AG10803 (cell line): ENCODE measurements around the gene DNAJC8.

Source experiments
- DNase-seq: peaks from one replicate; pipeline ENCODE4 v3.0.0; 2010; ENCODE audit warnings: low read depth
- H3K4me3 ChIP-seq: 2 replicates; pipeline ENCODE4 v1.5.1; 2011; ENCODE audit warnings: mild to moderate bottlenecking, low read length, control low read depth
- TF ChIP-seq, protein P1 (sequence below): conservative IDR thresholded peaks from 2 replicates; pipeline ENCODE4 v1.5.1; 2011; ENCODE audit warnings: mild to moderate bottlenecking, low read length, control low read depth, inconsistent platforms

Gene DNAJC8

DNA sequence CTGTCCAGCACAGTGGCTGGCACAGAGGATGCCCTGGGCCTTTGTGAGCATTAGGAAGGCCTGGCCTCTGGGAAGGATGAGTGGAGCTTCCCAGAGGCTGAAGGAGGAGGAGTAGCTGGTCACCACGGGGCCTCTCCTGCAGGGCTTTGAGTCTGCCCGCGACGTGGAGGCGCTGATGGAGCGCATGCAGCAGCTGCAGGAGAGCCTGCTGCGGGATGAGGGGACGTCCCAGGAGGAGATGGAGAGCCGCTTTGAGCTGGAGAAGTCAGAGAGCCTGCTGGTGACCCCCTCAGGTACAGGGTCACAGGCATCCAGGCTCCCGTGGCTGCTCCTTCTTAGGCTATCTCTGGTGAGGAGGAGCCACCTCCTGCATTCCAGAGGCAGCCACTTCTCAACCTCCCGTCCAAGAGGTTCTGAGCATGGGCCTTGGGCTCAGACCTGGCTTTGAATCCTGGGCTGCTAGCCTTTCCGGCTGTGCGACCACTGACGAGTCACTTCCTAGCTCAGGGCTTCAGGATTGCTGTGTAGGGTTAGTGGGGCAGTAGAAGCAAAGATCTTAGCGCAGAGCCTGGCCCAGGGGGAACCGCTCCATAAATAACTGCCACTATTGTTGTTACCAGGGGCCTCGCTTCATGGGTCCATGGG is 40.5 kb upstream of the DNAJC8 start:
- H3K4me3 ChIP-seq = no peak overlapping the region
- DNase-seq = no peak
- TF ChIP-seq, protein P1, sequence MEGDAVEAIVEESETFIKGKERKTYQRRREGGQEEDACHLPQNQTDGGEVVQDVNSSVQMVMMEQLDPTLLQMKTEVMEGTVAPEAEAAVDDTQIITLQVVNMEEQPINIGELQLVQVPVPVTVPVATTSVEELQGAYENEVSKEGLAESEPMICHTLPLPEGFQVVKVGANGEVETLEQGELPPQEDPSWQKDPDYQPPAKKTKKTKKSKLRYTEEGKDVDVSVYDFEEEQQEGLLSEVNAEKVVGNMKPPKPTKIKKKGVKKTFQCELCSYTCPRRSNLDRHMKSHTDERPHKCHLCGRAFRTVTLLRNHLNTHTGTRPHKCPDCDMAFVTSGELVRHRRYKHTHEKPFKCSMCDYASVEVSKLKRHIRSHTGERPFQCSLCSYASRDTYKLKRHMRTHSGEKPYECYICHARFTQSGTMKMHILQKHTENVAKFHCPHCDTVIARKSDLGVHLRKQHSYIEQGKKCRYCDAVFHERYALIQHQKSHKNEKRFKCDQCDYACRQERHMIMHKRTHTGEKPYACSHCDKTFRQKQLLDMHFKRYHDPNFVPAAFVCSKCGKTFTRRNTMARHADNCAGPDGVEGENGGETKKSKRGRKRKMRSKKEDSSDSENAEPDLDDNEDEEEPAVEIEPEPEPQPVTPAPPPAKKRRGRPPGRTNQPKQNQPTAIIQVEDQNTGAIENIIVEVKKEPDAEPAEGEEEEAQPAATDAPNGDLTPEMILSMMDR = no peak

DNA sequence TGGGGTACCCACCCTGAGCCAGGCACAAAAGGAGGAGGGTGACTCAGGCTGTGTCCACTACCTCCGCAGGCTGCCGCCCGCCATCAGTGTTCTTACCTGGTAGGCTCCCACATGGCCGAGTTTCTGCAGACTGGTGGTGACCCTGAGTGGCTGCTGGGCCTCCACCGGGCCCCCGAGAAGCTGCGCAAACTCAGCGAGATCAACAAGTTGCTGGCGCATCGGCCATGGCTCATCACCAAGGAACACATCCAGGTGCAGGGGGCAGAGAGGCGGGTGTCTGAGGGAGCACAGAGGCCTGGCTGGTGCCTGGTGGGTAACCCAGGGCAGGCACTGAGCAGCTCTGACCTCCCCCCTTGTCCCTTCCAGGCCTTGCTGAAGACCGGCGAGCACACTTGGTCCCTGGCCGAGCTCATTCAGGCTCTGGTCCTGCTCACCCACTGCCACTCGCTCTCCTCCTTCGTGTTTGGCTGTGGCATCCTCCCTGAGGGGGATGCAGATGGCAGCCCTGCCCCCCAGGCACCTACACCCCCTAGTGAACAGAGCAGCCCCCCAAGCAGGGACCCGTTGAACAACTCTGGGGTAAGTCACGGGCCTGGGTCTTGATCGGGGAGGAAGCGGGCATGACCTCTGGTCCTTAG is 39.5 kb upstream of the DNAJC8 start:
- DNase-seq = no peak
- no peak overlapping the region for H3K4me3 ChIP-seq
- TF ChIP-seq, protein P1 = no peak

DNA sequence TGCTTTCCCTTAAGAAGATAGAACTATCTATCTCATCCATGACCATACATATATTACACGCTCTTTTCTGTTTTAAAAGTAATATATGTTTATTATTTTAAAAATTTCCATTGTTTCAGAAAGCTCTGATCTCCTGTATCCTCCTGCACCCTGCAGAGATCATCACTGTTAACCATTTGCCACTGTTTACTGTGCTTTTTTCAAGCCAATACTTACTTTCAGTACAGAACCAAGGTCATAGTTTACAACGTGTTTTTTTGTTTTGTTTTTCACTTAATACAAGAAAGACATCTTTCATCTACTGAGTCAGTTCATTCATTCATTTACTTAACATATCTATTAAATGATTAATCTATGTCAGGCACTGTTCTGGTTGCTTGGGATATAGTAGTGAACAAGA is 36.7 kb upstream of the DNAJC8 start:
- TF ChIP-seq, protein P1 = no peak
- no peak overlapping the region for H3K4me3 ChIP-seq
- DNase-seq = no peak

DNA sequence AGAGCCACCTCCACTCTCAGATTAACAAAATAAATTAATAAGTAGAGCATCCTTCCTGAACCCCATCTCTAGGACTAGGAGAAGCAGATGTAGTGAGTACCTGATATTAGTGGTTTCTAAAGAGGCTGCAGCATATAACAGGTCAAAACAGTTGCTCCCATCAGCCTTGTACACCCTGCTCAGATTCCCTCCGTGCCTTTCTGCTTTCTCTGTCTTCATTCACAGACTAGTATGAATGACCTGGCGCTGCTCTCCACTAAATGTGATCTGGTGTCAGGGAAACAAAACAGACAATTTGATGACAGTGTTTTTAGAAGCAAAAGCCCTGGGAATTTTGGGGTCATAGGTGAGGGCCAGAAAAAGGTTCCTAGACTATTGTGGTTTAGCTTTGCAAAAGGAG is 34.8 kb upstream of the DNAJC8 start:
- DNase-seq = no peak
- H3K4me3 ChIP-seq = no peak overlapping the region
- TF ChIP-seq, protein P1 = no peak

DNA sequence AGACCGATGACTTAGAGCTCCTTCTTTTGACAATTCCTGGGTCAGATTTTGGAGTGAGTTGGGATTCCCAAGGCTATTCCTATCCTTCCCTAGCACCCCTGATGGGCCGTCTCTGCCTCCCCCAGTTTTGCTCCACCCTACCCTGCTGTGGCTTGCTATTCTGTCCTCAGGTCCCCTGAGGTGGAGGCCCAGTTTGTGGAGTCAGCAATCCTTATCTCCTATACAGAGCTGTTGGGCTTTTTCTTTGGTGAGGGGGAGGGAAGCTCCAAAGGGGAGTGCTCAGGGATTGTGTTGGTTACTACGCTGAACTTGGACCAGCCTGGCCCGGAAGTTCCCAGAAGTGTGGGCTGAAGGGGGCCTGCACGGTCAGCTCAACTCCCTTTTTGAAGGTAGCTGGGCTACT is 34.1 kb upstream of the DNAJC8 start:
- no peak for DNase-seq
- H3K4me3 ChIP-seq = no peak overlapping the region
- TF ChIP-seq, protein P1 = no peak

DNA sequence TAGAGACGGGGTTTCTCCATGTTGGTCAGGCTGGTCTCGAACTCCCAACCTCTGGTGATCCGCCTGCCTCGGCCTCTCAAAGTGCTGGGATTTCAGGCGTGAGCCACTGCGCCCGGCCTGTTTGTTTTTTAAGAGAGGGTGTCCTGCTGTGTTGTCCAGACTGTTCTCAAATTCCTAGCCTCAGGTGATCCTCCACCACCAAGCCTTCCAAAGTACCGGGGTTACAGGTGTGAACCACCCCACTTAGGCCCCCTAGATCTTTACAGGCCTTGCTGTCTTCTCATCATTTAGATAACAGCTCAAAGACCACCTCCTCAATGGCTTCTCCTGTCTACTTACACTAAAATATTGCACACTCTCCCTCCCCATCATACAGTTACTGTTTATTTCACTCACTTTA is 32.7 kb upstream of the DNAJC8 start:
- TF ChIP-seq, protein P1 = no peak
- no peak overlapping the region for H3K4me3 ChIP-seq
- DNase-seq = no peak

DNA sequence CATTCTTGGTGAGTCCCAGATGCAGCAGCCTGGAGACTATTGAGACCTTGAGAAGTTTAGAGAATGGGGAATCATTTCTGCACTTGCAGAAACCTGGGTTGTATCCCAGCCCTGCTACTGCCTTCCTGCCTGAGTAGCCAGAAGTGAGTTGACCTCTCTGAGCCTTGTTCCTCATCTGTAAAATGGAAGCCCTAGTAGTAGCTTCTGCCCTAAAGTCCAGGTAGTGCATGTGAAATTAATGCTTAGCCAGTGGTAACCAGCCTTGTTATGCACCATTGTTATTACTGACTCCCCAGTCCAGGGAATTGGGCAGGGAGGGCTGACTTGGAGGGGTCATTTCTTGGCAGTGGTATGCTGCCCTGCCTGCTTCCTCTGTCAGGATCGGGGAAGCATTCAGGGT is 32.1 kb upstream of the DNAJC8 start:
- peak overlapping the region; percentile 29 for H3K4me3 ChIP-seq
- no peak for DNase-seq
- TF ChIP-seq, protein P1 = no peak
